Measurements from ENCODE around the gene ADAMTS12.

GRCh38 chr5:33890131-33891032 lies 1.4 kb downstream of the ADAMTS12 start:
- TF ChIP-seq POU2F2 (IDR thresholded peaks at IDR 0.05; ENCODE audit: low read depth, low read length) (no peak), TAF1 (IDR thresholded peaks at IDR 0.05; ENCODE audit: low read depth, low read length) (no peak)
